Fibroblast of skin of left quadriceps (primary cell): Measurements from ENCODE around the gene SRSF7.
"Not testable (repeated sequence)": the region's sequence is repeated elsewhere in the genome, so short reads cannot be mapped to it uniquely, and the experiment has no call there.

Experiments used
- DNase-seq, 2 experiments: peaks; one replicate each; pipeline ENCODE4 v3.0.0-alpha.2; 2013; ENCODE audit warnings: low read depth in 2 of 2

The SRSF7 gene

DNA sequence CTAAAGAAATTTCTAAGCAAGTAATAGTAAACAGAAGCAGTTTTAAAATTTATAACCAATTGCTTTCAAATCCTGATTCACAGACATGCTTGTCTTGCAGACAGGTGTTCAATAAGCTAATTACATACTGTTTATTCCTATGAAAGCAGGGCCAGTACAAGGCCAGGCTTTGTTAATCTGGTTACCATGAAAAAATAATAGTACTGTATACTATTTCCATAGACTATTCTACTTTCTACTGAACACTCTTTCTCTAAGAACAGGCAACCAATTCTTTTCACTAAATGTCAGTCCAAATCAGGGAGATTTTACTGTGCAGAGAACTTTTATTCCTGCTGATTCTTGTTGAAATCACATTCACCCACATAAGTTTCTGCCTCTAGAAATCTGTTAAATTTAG, 2.9 kb upstream of the SRSF7 start:
- no peak for DNase-seq

DNA sequence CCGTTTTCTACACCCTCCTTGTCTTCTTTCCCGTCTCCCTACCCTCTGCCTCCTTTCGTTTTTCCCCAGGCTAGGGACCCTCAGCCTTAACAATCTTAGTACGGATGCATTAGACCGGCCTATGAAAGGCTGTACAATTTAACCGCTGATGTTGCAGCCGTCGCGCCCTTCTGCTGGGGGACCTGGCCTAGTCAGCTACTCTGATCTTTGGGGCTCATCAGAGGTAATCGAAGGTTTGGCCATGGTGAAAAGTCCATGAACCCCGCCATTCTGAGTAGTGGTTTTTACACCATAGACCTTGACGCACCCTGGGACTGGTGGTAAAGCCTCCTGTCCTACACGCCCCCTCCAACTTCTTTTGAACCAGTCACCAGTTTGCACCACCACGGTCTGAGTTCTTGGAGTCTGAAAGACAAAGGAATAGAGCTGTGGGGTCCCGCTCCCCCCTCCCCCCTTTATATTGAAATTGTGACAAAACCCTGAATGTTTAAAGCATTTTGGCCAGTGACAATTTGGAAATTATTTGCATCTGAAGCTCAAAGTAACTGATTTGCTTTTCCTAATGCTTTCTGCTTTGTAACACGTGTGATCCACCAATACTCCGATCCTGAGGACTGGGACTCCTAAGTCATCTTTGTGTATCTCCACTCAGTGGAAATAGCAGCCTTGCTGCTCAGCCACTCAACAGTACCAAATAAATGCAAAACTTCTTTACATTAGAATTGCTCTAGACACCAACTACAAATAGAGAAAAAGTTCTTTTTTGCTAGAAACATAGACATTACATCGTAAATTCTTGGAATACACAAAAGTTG, 642 bp upstream of the SRSF7 start:
- DNase-seq: no peak

DNA sequence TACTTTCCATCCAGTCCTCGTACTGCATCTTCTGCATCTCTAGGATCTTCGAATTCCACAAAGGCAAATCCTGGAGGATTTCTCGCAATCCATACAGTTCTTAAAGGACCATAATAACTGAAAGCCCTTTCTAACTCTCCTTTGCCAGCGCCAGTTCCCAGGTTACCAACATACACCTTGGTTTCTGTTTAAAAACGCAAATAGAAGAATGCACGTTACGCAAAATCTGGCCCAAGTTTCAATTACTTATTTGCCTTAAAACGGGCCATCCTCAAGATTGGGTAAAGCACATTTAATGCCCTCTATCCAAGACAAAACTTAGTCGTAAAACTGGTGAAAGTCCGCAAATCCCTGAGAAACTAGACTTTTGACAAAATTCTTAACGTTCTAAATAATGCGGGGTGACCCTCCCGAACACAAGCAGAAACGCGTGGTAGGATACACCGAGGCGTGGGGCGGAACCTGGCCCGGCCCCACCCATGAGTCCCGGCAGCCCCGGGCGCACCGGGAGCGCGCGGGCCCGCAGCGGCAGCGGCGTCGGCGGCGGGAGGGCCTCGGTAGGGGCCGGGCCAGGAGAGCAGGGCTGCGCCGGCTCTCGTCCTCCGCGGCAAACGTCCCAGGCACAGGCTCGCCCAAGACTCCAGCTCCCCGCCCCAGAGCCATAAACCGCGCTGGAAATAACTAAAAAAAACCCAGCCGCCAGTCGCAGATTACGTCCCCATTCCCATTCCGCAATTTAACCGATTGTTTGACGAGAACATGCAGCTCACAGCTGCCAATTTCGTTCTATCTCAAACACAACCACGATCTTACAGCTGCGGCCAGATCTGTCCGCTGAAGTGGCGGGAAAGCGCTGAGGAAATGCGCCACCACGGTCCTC, 910 bp downstream of the SRSF7 start:
- no peak for DNase-seq

DNA sequence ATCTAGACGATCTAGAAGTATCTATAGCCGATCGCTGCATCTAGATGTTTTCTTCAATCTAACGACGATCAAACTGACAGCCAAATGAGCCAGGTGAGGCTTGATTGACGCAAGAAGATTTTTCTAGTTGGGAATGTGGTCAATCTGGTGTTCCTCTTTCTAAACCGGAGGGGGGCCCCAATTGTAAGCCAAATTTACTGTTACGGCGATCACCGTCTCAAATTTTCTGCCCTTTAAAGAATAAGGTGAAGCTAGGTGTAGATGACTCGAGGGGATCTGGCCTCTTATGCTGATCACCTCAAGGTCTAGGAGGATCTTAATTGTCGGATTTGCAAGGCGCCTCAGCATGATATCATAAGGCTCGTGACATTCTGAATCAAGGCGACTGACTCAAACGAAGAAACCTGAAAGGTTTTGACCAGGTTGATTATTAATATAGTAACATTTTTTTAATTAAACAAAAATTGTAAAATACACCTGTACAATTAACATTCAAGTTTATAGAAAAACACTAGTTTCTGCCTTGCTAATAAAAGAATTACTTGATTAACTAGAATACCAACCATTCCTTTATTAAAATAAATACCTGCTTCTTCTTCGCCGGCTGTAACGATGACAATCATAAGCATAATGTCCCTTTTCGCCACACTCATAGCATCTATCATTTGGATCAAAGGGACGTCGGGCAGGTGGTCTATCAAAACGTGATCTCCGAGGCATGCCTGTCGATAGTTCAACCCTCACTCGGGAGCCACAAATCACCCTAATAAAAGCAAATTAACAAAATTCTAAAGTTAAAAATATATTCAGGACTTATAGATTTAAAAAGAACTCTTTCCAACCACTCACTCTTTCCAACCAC, 2.0 kb downstream of the SRSF7 start:
- DNase-seq: no peak

DNA sequence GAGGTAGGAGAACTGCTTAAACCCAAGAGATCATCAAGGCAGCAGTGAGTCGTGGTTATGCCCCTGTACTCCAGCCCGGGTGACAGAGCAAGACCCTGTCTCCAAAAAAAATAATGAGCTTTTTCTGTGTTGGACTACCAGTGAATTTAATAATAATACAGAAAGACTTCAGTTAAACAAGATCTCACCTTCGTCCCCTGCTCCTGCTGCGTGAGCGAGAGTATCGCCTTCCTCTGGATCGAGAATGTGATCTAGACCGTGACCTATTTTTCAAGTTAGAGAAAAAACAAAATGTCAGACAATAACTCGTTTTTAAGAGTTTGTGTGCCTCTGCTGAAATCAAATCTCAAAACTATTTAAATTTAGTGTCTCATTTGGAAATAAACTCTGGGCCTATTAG, 2.8 kb downstream of the SRSF7 start:
- no peak for DNase-seq

DNA sequence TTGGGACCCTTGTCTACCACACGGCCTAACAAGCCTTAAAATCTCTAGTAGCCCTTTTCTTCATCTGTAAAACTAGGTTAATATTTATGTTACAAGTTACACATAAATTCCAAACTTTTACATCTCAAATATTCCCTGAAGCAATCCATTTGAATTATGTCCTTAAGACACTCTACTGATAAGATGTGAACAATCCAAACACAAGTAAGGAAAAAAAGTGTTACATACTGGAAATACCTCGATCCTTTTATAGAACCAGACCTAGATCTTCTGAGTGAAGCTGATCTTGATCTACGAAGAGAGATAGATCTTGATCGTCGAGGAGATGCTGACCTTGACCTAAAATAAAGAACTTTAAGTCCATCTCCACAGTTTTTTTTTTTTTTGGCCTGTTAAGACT, 3.3 kb downstream of the SRSF7 start:
- DNase-seq: no peak

DNA sequence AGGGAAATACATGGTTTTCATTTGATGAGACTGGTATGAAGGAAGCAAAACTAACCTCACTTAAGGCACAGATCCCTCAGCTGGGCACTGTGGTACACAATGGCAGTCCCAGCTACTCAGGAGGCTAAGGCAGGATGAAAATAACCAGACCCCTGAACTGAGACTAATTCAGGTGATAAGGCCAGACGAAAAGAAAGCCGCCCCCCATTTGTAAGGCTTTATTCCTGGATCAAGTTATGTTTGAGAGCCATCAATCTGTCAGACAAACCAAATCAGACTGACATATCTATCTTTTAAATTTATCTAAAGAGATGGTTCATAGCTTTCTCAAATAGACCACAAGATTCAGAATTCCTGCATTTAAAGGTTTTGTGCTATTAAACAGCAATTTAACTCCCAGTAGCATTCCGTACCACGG, 4.1 kb downstream of the SRSF7 start:
- no peak for DNase-seq

DNA sequence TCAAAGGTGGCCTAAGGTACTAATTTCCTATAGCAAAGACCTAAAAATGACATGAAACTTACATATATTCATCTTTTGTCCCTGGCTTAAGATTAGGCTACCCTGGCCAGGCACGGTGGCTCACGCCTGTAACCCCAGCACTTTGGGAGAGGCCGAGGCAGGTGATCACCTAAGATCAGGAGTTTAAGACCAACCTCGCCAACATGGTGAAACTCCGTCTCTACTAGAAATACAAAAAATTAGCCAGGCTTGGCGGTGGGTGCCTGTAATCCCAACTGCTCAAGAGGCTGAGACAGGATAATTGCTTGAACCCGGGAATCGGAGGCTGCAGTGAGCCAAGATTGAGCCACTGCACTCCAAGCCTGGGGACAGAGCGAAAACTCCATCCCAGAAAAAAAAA, 5.9 kb downstream of the SRSF7 start:
- no peak for DNase-seq

DNA sequence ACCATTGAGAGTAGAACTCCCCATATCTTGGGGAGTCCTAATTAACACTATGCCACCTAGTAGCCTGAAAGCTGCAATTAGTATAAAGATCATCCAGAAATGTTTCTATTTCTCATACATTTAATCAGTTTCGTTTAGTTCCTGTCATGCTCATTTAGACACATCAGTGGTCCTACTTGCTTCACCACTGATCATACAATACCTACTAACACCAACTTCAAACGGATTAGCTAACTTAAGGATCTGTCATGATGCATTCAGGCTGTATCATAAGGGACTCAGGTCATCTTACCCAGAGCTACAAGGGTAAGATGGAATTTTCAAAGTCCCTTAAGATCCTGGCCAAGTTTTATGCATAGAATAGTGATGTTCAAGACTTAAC, 6.8 kb downstream of the SRSF7 start:
- DNase-seq: no peak

DNA sequence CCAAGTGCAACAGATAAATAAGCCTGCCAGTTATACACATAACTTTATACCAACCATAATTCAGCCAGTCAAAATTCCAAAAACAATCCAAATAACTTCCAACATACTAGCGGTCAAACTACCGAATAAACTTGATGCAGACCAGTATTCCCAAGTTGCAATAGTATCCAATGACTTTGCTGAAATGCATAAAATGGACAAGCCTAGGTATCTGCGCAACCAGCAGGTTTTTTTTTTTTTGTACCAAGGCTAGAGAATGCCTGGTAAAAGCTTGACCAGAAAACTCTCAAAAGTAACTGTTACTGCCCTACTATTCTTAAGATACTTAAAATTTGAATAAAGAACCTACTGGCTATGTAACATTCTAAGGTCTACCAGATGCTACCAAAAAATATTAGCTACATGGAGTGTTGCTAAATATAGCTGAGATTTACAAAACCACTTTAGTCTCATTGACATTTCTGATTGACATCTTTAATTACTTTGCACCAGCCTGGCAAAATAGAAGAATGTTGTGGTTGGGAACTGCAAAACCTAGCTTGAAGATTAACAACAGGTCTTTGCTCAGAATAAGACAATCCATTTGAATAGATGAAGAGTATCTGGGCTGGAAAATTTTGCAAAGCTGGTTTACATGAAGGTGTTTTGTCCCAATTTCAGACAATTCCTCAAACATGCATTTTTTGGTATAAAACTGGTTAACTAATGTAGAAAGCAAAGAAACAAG, 7.3 kb downstream of the SRSF7 start:
- no peak for DNase-seq

DNA sequence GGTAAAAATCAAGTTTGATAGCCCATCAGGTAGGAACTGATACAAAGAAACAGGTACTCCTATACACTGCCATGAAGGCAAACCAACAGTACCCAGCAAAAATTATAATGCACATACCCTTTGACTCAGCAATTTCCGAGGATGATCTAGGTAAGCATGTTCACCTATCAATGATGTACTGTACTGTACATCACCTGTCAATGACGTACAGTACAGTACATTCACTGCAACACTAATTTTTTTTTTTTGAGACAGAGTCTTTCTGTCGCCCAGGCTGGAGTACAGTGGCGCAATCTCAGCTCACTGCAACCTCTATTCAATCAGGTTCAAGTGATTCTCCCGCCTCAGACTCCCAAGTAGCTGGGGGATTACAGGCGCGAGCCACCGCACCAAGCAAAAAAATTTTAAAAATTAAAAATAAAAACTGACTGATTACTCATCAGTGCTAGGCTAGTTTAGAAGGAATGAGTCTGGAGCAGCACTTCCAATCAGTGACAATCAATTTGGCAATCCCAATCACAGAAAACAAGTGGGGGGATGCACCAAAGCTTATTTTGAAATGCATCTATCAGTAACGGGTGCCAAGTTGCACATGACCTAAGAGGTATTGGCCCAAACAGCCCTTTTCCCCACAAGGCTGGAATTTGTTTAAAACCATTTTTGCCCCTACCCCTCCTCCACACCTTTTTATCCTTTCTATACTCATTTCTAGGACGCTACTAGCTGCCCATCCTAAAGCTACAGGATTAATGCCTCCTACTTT, 8.2 kb downstream of the SRSF7 start:
- DNase-seq: no peak

DNA sequence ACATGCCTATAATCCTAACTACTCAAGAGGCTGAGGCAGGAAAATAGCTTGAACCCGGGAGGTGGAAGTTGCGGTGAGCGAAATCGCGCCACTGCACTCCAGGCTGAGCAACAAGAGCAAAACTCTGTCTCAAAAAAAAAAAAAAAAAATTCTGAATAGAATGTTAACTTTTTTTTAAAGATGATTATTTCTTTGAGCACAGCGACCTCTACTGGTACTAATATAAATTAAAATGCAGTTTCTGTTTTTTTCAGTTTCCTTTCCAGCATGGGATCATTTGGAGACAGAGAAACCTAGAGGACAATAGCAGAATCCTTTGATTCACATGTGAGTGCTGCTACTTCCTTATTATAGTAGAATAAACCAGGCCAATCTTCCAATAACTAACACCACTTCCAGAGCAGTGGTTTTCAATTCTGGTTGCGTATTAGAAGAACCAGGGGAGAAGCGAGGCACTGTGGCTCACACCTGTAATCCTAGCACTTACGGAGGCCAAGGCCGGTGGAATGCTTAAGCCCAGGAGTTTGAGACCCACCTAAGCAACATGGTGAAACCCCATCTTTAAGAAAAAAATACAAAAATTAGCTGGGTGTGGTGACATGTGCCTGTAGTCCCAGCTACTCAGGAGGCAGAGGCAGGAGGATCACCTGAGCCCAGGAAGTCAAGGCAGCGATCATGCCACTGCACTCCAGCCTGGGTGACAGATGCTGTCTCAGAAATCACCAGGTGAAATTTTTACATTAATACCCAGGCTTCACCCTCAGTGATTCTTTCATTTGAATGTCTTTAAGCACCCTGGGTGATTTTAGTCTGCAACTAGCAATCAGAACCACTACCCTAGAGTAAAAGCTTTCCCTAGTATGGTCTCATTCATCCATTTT, 10.1 kb downstream of the SRSF7 start:
- DNase-seq: no peak

DNA sequence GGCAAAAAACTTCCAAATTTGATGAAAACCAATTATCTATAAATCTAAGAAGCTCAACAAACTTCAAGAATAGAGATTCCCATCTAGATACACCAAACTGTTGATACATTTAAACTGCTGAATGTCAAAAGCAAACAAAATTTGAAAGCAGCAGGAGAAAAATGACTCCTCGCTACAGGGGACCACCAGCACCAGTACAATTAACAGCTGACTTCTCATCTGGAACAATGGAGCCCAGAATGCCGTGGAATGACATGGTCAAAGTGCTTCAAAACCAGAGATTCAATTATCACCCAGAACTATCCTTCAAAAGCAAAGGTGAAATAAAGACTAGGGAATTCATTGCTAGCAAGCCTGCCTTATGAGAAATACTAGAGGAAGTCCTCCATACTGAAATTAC, 11.6 kb downstream of the SRSF7 start:
- no peak for DNase-seq

DNA sequence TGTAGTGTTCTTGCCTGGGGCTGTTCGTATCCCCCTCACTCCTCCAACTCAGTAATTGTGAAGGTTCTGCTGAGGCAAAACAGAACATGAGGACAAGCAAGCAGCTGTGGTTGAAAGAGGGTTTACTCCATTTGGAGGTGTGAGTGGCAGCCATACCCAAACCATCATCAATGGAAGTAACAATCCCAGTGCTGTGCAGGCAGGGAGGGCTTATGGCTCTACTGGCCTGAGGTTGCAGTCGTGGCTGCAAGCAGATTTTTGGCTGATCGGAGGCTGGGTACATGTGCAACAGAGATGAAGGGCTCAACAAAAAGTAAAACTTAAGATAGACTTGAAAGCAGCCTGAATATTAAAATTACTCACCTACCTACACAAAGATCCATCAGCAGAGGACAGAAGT, 13.2 kb downstream of the SRSF7 start:
- no peak for DNase-seq

DNA sequence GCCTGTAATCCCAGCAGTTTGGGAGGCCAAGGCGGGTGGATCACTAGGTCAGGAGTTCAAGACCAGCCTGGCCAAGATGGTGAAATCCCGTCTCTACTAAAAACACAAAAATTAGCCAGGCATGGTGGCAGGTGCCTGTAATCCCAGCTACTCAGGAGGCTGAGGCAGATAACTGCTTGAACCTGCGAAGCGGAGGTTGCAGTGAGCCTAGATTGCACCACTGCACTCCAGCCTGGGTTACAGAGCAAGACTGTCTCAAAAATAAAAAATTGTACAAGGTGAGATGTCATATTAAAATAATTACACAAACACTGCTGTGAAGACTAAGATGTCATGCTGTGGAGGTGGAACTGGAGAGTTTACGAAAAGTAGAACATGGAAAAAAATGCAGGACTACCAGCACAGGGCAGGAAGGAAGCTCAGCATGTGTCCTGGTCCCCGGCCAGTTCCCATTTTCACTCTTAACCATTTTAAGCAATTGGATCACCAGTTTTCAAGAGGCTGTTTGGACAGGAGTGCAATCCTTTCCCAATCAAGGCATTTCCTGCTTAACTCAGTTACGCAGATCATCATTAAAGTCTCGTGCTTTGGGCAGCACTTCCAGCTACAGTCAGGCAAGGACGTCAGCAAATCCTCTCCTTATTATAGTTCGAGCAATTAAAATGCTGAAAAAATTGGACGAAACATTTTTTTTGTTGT, 14.0 kb downstream of the SRSF7 start:
- DNase-seq: not testable (repeated sequence)

DNA sequence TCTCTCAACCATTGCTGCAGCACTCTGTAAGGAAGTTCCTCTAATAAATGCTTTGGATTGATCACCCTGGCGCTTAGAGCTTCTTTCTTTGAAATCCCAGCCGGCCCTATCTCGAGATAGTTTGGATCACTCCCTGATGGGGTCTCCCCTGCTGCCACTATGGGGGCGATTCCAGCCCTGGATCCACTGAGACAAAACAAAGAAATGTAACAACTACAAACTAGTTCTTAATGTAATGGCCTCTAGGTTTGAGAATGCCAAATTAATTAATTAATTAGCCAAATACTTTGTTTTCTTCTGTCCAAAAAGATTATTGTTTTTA, 15.2 kb downstream of the SRSF7 start:
- DNase-seq: no peak

DNA sequence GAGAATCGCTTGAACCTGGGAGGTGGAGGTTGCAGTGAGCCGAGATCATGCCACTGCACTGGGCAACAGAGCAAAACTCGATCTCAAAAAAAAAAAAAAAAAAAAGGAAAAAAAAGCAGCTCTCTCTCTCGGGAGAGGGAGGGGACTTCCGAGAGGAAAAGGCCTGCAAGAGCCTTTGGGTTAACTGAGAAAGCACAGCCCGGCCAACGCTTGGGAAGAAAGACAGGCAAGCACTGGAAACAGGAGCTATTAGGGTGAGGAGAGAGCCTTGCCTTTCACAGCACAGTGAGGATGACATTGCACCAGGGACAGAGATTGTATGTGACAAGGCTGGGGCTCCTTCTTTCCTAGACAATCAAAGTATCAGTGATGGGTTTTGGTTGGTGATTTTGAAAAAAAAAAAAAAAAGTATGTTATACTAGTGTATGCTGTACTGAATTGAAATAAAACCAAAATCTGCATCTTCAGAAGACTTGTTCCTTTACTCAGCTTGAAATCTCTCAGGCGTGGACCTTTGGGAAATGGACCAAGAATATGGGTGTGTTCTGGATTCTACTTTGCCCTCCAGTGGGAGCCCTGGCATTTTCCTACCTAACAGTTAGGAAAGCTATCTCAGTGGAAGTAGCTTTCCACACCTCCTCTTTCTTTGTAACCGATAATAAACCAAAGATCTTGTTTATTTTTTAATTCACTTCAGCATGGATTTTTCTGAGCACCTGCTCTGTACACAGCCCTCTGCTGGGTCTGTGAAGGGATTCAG, 16.7 kb downstream of the SRSF7 start:
- DNase-seq: no peak

DNA sequence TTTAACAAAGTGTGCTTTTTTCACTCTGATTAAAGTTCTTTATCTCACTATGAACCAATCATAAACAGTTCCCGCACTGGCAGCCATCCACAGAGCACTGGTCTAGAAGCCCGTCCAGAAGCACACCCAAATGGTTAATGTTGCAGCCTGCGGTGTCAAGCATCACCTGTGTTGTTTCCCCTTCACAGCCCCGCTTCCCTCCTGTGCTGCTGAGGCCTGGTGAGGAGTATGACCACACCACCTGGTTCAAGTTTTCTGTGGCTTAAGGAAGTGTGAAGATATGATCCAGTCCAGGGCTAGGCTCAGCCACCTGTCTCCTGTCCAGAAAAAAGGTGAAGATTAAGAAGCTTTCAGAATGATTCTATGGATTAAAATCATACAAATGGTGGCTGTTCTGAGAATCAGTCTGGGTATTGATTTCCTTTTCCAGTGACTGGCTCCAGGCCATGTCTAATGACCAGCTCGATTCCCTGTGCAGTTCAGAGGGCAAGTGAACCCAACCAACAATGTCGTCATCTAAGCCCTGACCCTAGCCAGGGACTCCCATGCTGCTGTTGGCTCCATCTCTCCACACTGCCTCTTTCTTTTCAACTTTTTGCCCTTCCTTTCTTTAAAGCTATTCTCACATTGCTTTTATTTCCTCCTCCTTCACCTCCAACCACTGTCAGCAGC, 17.7 kb downstream of the SRSF7 start:
- DNase-seq: no peak
